Upper lobe of left lung (tissue), 6 donors: ENCODE measurements around the gene KLK14. TPM values are rescaled to one million over a fixed set of nuclear protein-coding genes. Genes with fewer than 3 reads are reported as not detected.

ENCODE experiments used
- ATAC-seq, 2 donors: fragments of 200-7000 bp; cut with Tn5 transposase; one replicate each; pipeline ENCODE4 v1.9.1; 2022; ENCODE audit warnings: mild to moderate bottlenecking in 2 of 2, moderate library complexity in 2 of 2; ENCODE audit not compliant: low FRiP score in 2 of 2
- DNase-seq, 2 donors: peaks; one replicate each; pipeline ENCODE4 v3.0.0-alpha.2; 2019 to 2020
- H3K27ac ChIP-seq, 4 donors: fragments of 200-600 bp; sonication (generic); one replicate each; pipeline ENCODE4 v1.5.1; 2016 to 2019
- H3K27me3 ChIP-seq, 4 donors: fragments of 200-600 bp; sonication (generic); one replicate each; pipeline ENCODE4 v1.5.1; 2017 to 2019
- H3K36me3 ChIP-seq, 4 donors: fragments of 200-600 bp; sonication (generic); one replicate each; pipeline ENCODE4 v1.5.1; 2016 to 2019
- H3K4me1 ChIP-seq, 4 donors: fragments of 200-600 bp; sonication (generic); one replicate each; pipeline ENCODE4 v1.5.1; 2018 to 2019
- H3K4me3 ChIP-seq, 4 donors: fragments of 200-600 bp; sonication (generic); one replicate each; pipeline ENCODE4 v1.5.1; 2017 to 2019; ENCODE audit warnings: mild to moderate bottlenecking in 2 of 4, moderate library complexity in 1 of 4
- H3K9me3 ChIP-seq, 4 donors: fragments of 200-600 bp; sonication (generic); one replicate each; pipeline ENCODE4 v1.5.1; 2018 to 2019
- CTCF ChIP-seq, 6 experiments: fragments of 450-650 bp in 4 of 6; fragments of 200-600 bp in 2 of 6; sonication (generic) in 2 of 6; IDR thresholded peaks; one replicate each; pipeline ENCODE4 v1.5.1; 2016 to 2019; ENCODE audit warnings: antibody characterized with exemption in 6 of 6
- EP300 ChIP-seq, 4 donors: sonication (generic); formaldehyde crosslinking; IDR thresholded peaks; one replicate each; pipeline ENCODE4 v1.5.1; 2017; ENCODE audit warnings: antibody characterized with exemption in 4 of 4, control low read depth in 2 of 4
- POLR2A ChIP-seq, 4 donors: fragments of 450-650 bp; IDR thresholded peaks; one replicate each; pipeline ENCODE4 v1.5.1; 2016 to 2017; ENCODE audit warnings: antibody characterized with exemption in 4 of 4, mild to moderate bottlenecking in 2 of 4
- POLR2AphosphoS5 ChIP-seq, 2 donors: sonication (generic); formaldehyde crosslinking; IDR thresholded peaks; one replicate each; pipeline ENCODE4 v1.5.1; 2017; ENCODE audit warnings: antibody characterized with exemption in 2 of 2
- WGBS, 2 donors: methylation state at CpG; one replicate each; pipeline ENCODE4 v1.1.5; 2017 to 2018; 5-methylcytosine and 5-hydroxymethylcytosine counted together
- total RNA-seq, 6 donors: library from RNA; depleted of rRNA in 4 of 6; stranded (reverse); fragments of >200 nt in 4 of 6; gene quantifications; one replicate each; pipeline versions ENCODE4 v1.1.0 to v1.2.1, GENCODE V29; 2016 to 2021
- donor health status: DM: no; HTN: no; CAD: no; lungs with moderate emphysema.
- donor health status: DM: no; HTN: yes; CAD: no; lungs with severe emphysema.

Gene KLK14
- total RNA-seq, 6 donors from 2014 or later = 1.2 to 2.1 (median 2.0) TPM; not detected in 3

DNA sequence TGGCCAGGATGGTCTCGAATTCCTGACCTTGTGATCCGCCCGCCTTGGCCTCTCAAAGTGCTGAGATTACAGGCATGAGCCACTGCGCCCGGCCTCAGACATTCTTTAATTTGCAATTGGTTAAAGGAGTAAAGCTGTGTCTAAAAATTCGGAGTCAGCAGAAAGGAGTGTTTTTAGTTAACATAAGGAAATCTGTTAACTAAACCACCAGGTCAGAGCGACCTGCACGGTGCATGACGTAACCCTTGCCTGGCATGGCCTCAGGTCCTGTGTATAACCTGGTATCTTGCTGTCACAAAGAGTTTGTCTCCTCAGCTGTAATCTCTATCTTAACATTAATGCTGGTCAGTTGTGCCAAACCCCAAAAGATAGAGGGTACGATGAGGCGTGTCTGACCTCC, 38.4 kb downstream of the KLK14 start:
- Histone ChIP-seq H3K4me1 (no peaks in the 10 kb centered on the region), H3K9me3 (no peaks in the 10 kb centered on the region), H3K4me3 (no peak overlapping the region), H3K36me3 (no peaks in the 10 kb centered on the region), H3K27me3 (no peaks in the 10 kb centered on the region), H3K27ac (no peak overlapping the region)
- WGBS, 2 donors = 79 to 84% methylated on average over 11 of the region's 11 CpGs
- ATAC-seq (no peak), DNase-seq (no peak)
- TF ChIP-seq POLR2AphosphoS5 (IDR thresholded peaks at IDR 0.05) (no peak), CTCF (IDR thresholded peaks at IDR 0.05) (no peak), POLR2A (IDR thresholded peaks at IDR 0.05) (no peak)

- 81 to 85% methylated on average over 9 of the region's 9 CpGs for WGBS, 2 donors
- TF ChIP-seq POLR2A (IDR thresholded peaks at IDR 0.05) = no peak
- TF ChIP-seq EP300 (IDR thresholded peaks at IDR 0.05) = no peak
- no peak for TF ChIP-seq POLR2AphosphoS5 (IDR thresholded peaks at IDR 0.05)
- no peak for TF ChIP-seq CTCF (IDR thresholded peaks at IDR 0.05)
Measured at GRCh38 chr19:51043497-51043896, 39.2 kb downstream of the KLK14 start.

DNA sequence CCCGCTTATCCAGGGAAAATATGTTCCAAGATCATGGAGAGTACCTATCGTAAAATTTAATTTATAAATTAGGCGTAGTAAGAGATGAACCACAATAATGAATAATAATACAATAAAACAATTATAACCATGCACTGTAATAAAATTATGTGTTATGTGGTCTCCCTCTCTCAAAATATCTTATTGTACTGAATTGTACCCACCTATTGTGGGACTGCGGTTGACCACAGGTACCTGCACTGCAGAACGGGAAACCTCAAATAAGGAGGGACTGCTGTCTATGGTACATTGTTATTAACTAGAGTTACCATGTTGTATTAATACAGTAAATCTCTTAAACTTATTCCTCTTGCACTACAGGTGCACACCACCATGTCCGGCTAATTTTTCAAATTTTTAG, 42.5 kb downstream of the KLK14 start:
- DNase-seq (no peak), ATAC-seq (no peak)
- no peaks in the 10 kb centered on the region for H3K27me3 ChIP-seq
- WGBS, 2 donors = 90 to 91% methylated on average over 6 of the region's 6 CpGs
- no peak overlapping the region for H3K4me3 ChIP-seq
- no peak overlapping the region for H3K27ac ChIP-seq
- H3K9me3 ChIP-seq = no peaks in the 10 kb centered on the region
- no peaks in the 10 kb centered on the region for H3K36me3 ChIP-seq
- H3K4me1 ChIP-seq = no peaks in the 10 kb centered on the region
- TF ChIP-seq POLR2AphosphoS5 (IDR thresholded peaks at IDR 0.05) = no peak
- no peak for TF ChIP-seq CTCF (IDR thresholded peaks at IDR 0.05)
- TF ChIP-seq POLR2A (IDR thresholded peaks at IDR 0.05) = no peak
- no peak for TF ChIP-seq EP300 (IDR thresholded peaks at IDR 0.05)

More at GRCh38 chr19:51043497-51043896, 39.2 kb downstream of the KLK14 start:
- no peak for DNase-seq
- Histone ChIP-seq H3K4me1 (no peaks in the 10 kb centered on the region), H3K27me3 (no peaks in the 10 kb centered on the region), H3K9me3 (no peaks in the 10 kb centered on the region), H3K4me3 (no peak overlapping the region), H3K36me3 (no peaks in the 10 kb centered on the region), H3K27ac (no peak overlapping the region)
- ATAC-seq = no peak

GRCh38 chr19:51036519-51036918, 46.2 kb downstream of the KLK14 start:
- WGBS, 2 donors = 47 to 54% methylated on average over 9 of the region's 9 CpGs
- no peak for ATAC-seq
- no peak overlapping the region for H3K4me3 ChIP-seq
- H3K27me3 ChIP-seq = no peaks in the 10 kb centered on the region
- DNase-seq = no peak
- H3K4me1 ChIP-seq = no peaks in the 10 kb centered on the region
- H3K36me3 ChIP-seq = no peaks in the 10 kb centered on the region
- TF ChIP-seq EP300 (IDR thresholded peaks at IDR 0.05) (no peak), CTCF (IDR thresholded peaks at IDR 0.05) (no peak), POLR2AphosphoS5 (IDR thresholded peaks at IDR 0.05) (no peak), POLR2A (IDR thresholded peaks at IDR 0.05) (no peak)
- no peaks in the 10 kb centered on the region for H3K9me3 ChIP-seq
- no peak overlapping the region for H3K27ac ChIP-seq

DNA sequence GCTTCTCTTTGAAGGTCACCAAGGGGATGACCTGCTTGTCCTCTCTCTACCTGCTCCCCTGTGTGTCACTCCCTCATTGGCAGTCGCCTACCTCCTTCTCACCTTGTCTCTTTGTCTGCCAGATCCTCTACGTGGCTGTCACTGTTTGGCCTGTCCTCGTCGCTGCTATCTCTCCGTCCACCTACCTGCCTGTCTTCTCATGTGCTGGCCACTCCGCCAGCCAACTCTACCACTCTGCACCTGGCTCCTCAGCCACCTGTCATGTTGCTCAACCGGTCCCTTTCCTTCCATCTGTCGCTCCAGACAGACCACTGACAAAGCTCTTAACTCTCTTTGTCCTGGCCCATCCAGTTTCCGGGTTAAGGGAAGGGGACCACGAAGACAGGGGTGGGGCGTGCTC, 48.0 kb downstream of the KLK14 start, which contains the start of gene KLK12:
Gene KLK12 (minus strand): TSS at position 299 of the 400 bp plus-strand sequence. CDS start 381 bp downstream, outside the sequence.
- H3K4me1 ChIP-seq = no peaks in the 10 kb centered on the region
- WGBS, 2 donors = 37 to 48% methylated on average over 11 of the region's 11 CpGs
- H3K4me3 ChIP-seq = no peak within 1 kb of the TSS
- no peaks in the 10 kb centered on the region for H3K36me3 ChIP-seq
- H3K27me3 ChIP-seq = no peaks in the 10 kb centered on the region
- H3K27ac ChIP-seq = no peak within 1 kb of the TSS
- H3K9me3 ChIP-seq = no peaks in the 10 kb centered on the region
- no peak for TF ChIP-seq POLR2AphosphoS5 (IDR thresholded peaks at IDR 0.05)
- no peak for TF ChIP-seq POLR2A (IDR thresholded peaks at IDR 0.05)
- no peak for TF ChIP-seq EP300 (IDR thresholded peaks at IDR 0.05)
- TF ChIP-seq CTCF (IDR thresholded peaks at IDR 0.05) = no peak
- DNase-seq (no peak), ATAC-seq (no peak)
